ENCODE data around the gene HINFP.

- no peak for TF ChIP-seq POLR2A (IDR thresholded peaks at IDR 0.05; ENCODE audit: control extremely low read depth in 1 of 2, low read depth in 2 of 2, low read length in 2 of 2)
- TF ChIP-seq EZH2 (IDR thresholded peaks at IDR 0.05; ENCODE audit: low read depth, low read length, severe bottlenecking): no peak
- no peak for TF ChIP-seq CREB1 (IDR thresholded peaks at IDR 0.05)
- TF ChIP-seq, protein P1, sequence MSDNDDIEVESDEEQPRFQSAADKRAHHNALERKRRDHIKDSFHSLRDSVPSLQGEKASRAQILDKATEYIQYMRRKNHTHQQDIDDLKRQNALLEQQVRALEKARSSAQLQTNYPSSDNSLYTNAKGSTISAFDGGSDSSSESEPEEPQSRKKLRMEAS (IDR thresholded peaks at IDR 0.05): no peak
- no peak for TF ChIP-seq GABPA (IDR thresholded peaks at IDR 0.05; ENCODE audit: borderline replicate concordance, insufficient read depth, low read length)
- TF ChIP-seq BCL11A (IDR thresholded peaks at IDR 0.05; ENCODE audit: low read depth in 2 of 2, low read length in 2 of 2): no peak
- TF ChIP-seq, protein P2, sequence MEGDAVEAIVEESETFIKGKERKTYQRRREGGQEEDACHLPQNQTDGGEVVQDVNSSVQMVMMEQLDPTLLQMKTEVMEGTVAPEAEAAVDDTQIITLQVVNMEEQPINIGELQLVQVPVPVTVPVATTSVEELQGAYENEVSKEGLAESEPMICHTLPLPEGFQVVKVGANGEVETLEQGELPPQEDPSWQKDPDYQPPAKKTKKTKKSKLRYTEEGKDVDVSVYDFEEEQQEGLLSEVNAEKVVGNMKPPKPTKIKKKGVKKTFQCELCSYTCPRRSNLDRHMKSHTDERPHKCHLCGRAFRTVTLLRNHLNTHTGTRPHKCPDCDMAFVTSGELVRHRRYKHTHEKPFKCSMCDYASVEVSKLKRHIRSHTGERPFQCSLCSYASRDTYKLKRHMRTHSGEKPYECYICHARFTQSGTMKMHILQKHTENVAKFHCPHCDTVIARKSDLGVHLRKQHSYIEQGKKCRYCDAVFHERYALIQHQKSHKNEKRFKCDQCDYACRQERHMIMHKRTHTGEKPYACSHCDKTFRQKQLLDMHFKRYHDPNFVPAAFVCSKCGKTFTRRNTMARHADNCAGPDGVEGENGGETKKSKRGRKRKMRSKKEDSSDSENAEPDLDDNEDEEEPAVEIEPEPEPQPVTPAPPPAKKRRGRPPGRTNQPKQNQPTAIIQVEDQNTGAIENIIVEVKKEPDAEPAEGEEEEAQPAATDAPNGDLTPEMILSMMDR (IDR thresholded peaks at IDR 0.05; ENCODE audit: control extremely low read depth in 1 of 3, insufficient read depth in 1 of 3, low read depth in 1 of 3, low read length in 3 of 3): no peak
- TF ChIP-seq SIRT6 (IDR thresholded peaks at IDR 0.05; ENCODE audit: low read length): no peak
- no peak for TF ChIP-seq EP300 (IDR thresholded peaks at IDR 0.05; ENCODE audit: borderline replicate concordance in 1 of 2, low read depth in 2 of 2, low read length in 2 of 2)
- no peak for TF ChIP-seq POLR2AphosphoS5 (IDR thresholded peaks at IDR 0.05; ENCODE audit: low read depth, low read length)
- TF ChIP-seq JUND (IDR thresholded peaks at IDR 0.05; ENCODE audit: low read length): no peak
- no peak for TF ChIP-seq JUN (IDR thresholded peaks at IDR 0.05; ENCODE audit: low read depth, low read length)
These were observed 43.5 kb upstream of the HINFP start for GRCh38 chr11:119077839-119078238.

Data from H1 (cell line).